ENCODE results near the gene SMARCAL1. TPM values are rescaled to one million over a fixed set of nuclear protein-coding genes. Genes with fewer than 3 reads are reported as not detected.

The SMARCAL1 gene
- total and polyA plus RNA-seq, 9 of the 15 experiments (the other 6 are each of a cell fraction or from before 2014, with no cell fraction given), result 8.2 to 27.9 (median 12.4) TPM

GRCh38 chr2:216498379-216499352 lies 86.4 kb downstream of the SMARCAL1 start, which contains the start of gene RPL37A (continued):
- TF ChIP-seq PRDM10 (IDR thresholded peaks at IDR 0.05; ENCODE audit: partially characterized antibody) (no peak), MAFG (tag; conservative IDR thresholded peaks at IDR 0.05) (no peak), ZNF707 (CRISPR knock-in tag; conservative IDR thresholded peaks at IDR 0.05) (no peak), PPARD (CRISPR knock-in tag; IDR thresholded peaks at IDR 0.05) (no peak), NEUROD1 (IDR thresholded peaks at IDR 0.05; ENCODE audit: borderline replicate concordance, low read depth, low read length, partially characterized antibody) (no peak), NR2F6 (CRISPR knock-in tag; IDR thresholded peaks at IDR 0.05) (no peak), RBM15 (IDR thresholded peaks at IDR 0.05; ENCODE audit: insufficient read depth, low read length) (no peak), MTF1 (CRISPR knock-in tag; IDR thresholded peaks at IDR 0.05; ENCODE audit: borderline replicate concordance) (no peak), KAT2B (IDR thresholded peaks at IDR 0.05; ENCODE audit: low read depth, low read length) (no peak), EGR1 (conservative IDR thresholded peaks at IDR 0.05) (0 out of 2 replicates have a peak, but pooled peaks have one; percentile 30), ZNF146 (CRISPR knock-in tag; IDR thresholded peaks at IDR 0.05; ENCODE audit: unreplicated experiment) (no peak), SAP30 (IDR thresholded peaks at IDR 0.05; ENCODE audit: borderline replicate concordance, insufficient read depth, low read depth, low read length, poor library complexity, severe bottlenecking) (no peak), HINFP (tag; conservative IDR thresholded peaks at IDR 0.05; ENCODE audit: low read depth) (no peak), SNAPC5 (CRISPR knock-in tag; IDR thresholded peaks at IDR 0.05) (no peak), ZNF512 (tag; IDR thresholded peaks at IDR 0.05) (no peak), ARID2 (IDR thresholded peaks at IDR 0.05) (no peak; the same call in 1 of the 2 replicates), FUS (optimal IDR thresholded peaks at IDR 0.05; ENCODE audit: low read depth, low read length) (no peak), POLR2A (conservative IDR thresholded peaks at IDR 0.05) (peak; percentile 99), CBX8 (IDR thresholded peaks at IDR 0.05; ENCODE audit: borderline replicate concordance, extremely low read depth, low read depth, low read length, poor library complexity, severe bottlenecking) (no peak)

Measured in K562 (cell line).